ENCODE results near the gene UBFD1. TPM values are rescaled to one million over a fixed set of nuclear protein-coding genes. Genes with fewer than 3 reads are reported as not detected.
"Not testable (repeated sequence)": the region's sequence is repeated elsewhere in the genome, so short reads cannot be mapped to it uniquely, and the experiment has no call there.

The UBFD1 gene
- total RNA-seq, 1 experiment from 2014 or later, result 49.1 TPM

GRCh38 chr16:23509782-23510163 is 47.8 kb upstream of the UBFD1 start:
- peaks cover 24% of the 10 kb centered on the region for H3K4me1 Mint-ChIP-seq (ENCODE audit: insufficient read depth, unreplicated experiment)
- no TSS peak for BruUV-seq (replicated peaks)
- peak overlapping the region; percentile 46 for H3K27ac Mint-ChIP-seq (ENCODE audit: low read depth, unreplicated experiment)
- TF ChIP-seq CTCF (IDR thresholded peaks at IDR 0.05; ENCODE audit: unreplicated experiment), result no peak
- peak overlapping the region; percentile 90 for H3K4me3 Mint-ChIP-seq (ENCODE audit: unreplicated experiment)
- POLR2A ChIA-PET, result interaction anchor here (0.6 to 2.6 kb wide), 9 partner anchors 10 to 510 kb away, joined by 3 to 20 read pairs (median 5); partner anchors contain the start of genes COG7, EARS2 and UBFD1
- H3K36me3 Mint-ChIP-seq (ENCODE audit: insufficient read depth, unreplicated experiment), result peaks cover 6% of the 10 kb centered on the region
- CTCF ChIA-PET, result interaction anchor here (0.6 to 2.4 kb wide), 4 partner anchors 8 to 259 kb away, joined by 3 to 11 read pairs (median 4); no protein-coding TSS in a partner anchor
- no peaks in the 10 kb centered on the region for H3K27me3 Mint-ChIP-seq (ENCODE audit: insufficient read depth, unreplicated experiment)
- no peaks in the 10 kb centered on the region for H3K9me3 Mint-ChIP-seq (ENCODE audit: unreplicated experiment)
- intact Hi-C loops (cut with micrococcal nuclease), result no loop called here
- no peak for DNase-seq (ENCODE audit: unreplicated experiment)

GRCh38 chr16:23510164-23510914 is 47.2 kb upstream of the UBFD1 start, which contains the start of gene GGA2:
Gene GGA2, minus strand, starts transcription at chr16:23510494. Its CDS starts 83 bp downstream, at chr16:23510411.
- no peak for TF ChIP-seq CTCF (IDR thresholded peaks at IDR 0.05; ENCODE audit: unreplicated experiment)
- Mint-ChIP-seq H3K4me3 (ENCODE audit: unreplicated experiment) (peak within 1 kb of the TSS; percentile 90), H3K27ac (ENCODE audit: low read depth, unreplicated experiment) (peak within 1 kb of the TSS; percentile 46), H3K36me3 (ENCODE audit: insufficient read depth, unreplicated experiment) (peaks cover 10% of the 10 kb centered on the region), H3K9me3 (ENCODE audit: unreplicated experiment) (no peaks in the 10 kb centered on the region), H3K4me1 (ENCODE audit: insufficient read depth, unreplicated experiment) (peaks cover 19% of the 10 kb centered on the region), H3K27me3 (ENCODE audit: insufficient read depth, unreplicated experiment) (no peaks in the 10 kb centered on the region)
- ChIA-PET CTCF (interaction anchor here (0.6 to 1.2 kb wide), 2 partner anchors 11 to 87 kb away, joined by 3 to 5 read pairs; no protein-coding TSS in a partner anchor), POLR2A (interaction anchor here (0.6 to 2.6 kb wide), 11 partner anchors 10 to 509 kb away, joined by 3 to 20 read pairs (median 4); partner anchors contain the start of genes COG7, EARS2 and UBFD1)
- intact Hi-C loops (cut with micrococcal nuclease), result no loop called here
- DNase-seq (ENCODE audit: unreplicated experiment), result peak; percentile 69
- no TSS peak for BruUV-seq (replicated peaks)

- peaks cover 19% of the 10 kb centered on the region for H3K4me1 Mint-ChIP-seq (ENCODE audit: insufficient read depth, unreplicated experiment)
These were observed 46.6 kb upstream of the UBFD1 start for GRCh38 chr16:23510915-23511270.

GRCh38 chr16:23511731-23512130 is 45.8 kb upstream of the UBFD1 start:
- DNase-seq (ENCODE audit: unreplicated experiment), result no peak
- ChIA-PET CTCF (interaction anchor here (1.1 kb wide), 1 partner anchor 11 kb away, joined by 3 read pairs; no protein-coding TSS in a partner anchor), POLR2A (interaction anchor here (0.6 to 0.8 kb wide), 2 partner anchors 9 to 1808 kb away, joined by 3 read pairs; no protein-coding TSS in a partner anchor)
- intact Hi-C loops (cut with micrococcal nuclease), result no loop called here
- H3K4me1 Mint-ChIP-seq (ENCODE audit: insufficient read depth, unreplicated experiment), result peaks cover 19% of the 10 kb centered on the region
- TF ChIP-seq CTCF (IDR thresholded peaks at IDR 0.05; ENCODE audit: unreplicated experiment), result no peak
- no TSS peak for BruUV-seq (replicated peaks)
- H3K36me3 Mint-ChIP-seq (ENCODE audit: insufficient read depth, unreplicated experiment), result peaks cover 16% of the 10 kb centered on the region
- no peak overlapping the region for H3K4me3 Mint-ChIP-seq (ENCODE audit: unreplicated experiment)
- no peaks in the 10 kb centered on the region for H3K27me3 Mint-ChIP-seq (ENCODE audit: insufficient read depth, unreplicated experiment)
- no peaks in the 10 kb centered on the region for H3K9me3 Mint-ChIP-seq (ENCODE audit: unreplicated experiment)
- H3K27ac Mint-ChIP-seq (ENCODE audit: low read depth, unreplicated experiment), result no peak overlapping the region

More at GRCh38 chr16:23510915-23511270, 46.6 kb upstream of the UBFD1 start:
- H3K36me3 Mint-ChIP-seq (ENCODE audit: insufficient read depth, unreplicated experiment), result peaks cover 16% of the 10 kb centered on the region
- DNase-seq (ENCODE audit: unreplicated experiment); H3K9me3 Mint-ChIP-seq (ENCODE audit: unreplicated experiment); H3K27me3 Mint-ChIP-seq (ENCODE audit: insufficient read depth, unreplicated experiment); BruUV-seq (replicated peaks); intact Hi-C loops (cut with micrococcal nuclease); H3K27ac Mint-ChIP-seq (ENCODE audit: low read depth, unreplicated experiment): not testable (repeated sequence)
- ChIA-PET POLR2A (interaction anchor here (0.8 to 2.6 kb wide), 9 partner anchors 10 to 1808 kb away, joined by 3 to 20 read pairs (median 4); partner anchors contain the start of genes COG7, EARS2 and UBFD1), CTCF (interaction anchor here (0.6 to 1.1 kb wide), 3 partner anchors 10 to 77 kb away, joined by 3 read pairs; no protein-coding TSS in a partner anchor)
- H3K4me3 Mint-ChIP-seq (ENCODE audit: unreplicated experiment), result peak overlapping the region; percentile 90
